GM18909 (cell line): ENCODE measurements around the gene MCEMP1.
A peak's percentile ranks its signal among the peaks of the same experiment; 100 is the strongest.

ENCODE experiments used
- ATAC-seq: cut with Tn5 transposase; IDR thresholded peaks from one replicate; pipeline ENCODE4 v1.9.1; 2021; ENCODE audit warnings: mild to moderate bottlenecking; ENCODE audit not compliant: unreplicated experiment, poor library complexity

Gene MCEMP1

GRCh38 chr19:7676854-7677253, at the start of gene MCEMP1:
Gene MCEMP1, plus strand, starts transcription at chr19:7677090. Its CDS starts 31 bp downstream, at chr19:7677121.
- ATAC-seq: no peak

- ATAC-seq: no peak
These were observed 49.7 kb upstream of the MCEMP1 start for GRCh38 chr19:7627166-7627565.

GRCh38 chr19:7628589-7629311, 48.1 kb upstream of the MCEMP1 start:
- ATAC-seq: no peak

GRCh38 chr19:7629347-7630054, 47.4 kb upstream of the MCEMP1 start, which contains the start of the genes PET100 and XAB2:
Gene PET100, plus strand, starts transcription at chr19:7629793. Its CDS starts 41 bp downstream, at chr19:7629834.
Gene XAB2, minus strand, starts transcription at chr19:7629545. Its CDS starts 18 bp downstream, at chr19:7629527.
- peak; percentile 94 for ATAC-seq

GRCh38 chr19:7631577-7631976, 45.3 kb upstream of the MCEMP1 start:
- no peak for ATAC-seq

GRCh38 chr19:7632340-7633203, 44.3 kb upstream of the MCEMP1 start:
- ATAC-seq: no peak

- ATAC-seq: no peak
These were observed 43.2 kb upstream of the MCEMP1 start, which contains the start of gene PCP2 for GRCh38 chr19:7633698-7634097. Gene PCP2, minus strand, starts transcription at chr19:7633719. Its CDS starts 262 bp downstream, at chr19:7633457.

- ATAC-seq: no peak
These were observed 41.2 kb upstream of the MCEMP1 start for GRCh38 chr19:7635670-7636069.

- ATAC-seq: no peak
These were observed 40.6 kb upstream of the MCEMP1 start for GRCh38 chr19:7636317-7636690.

GRCh38 chr19:7636691-7637373, 40.1 kb upstream of the MCEMP1 start, which contains the start of gene STXBP2:
Gene STXBP2, plus strand, starts transcription at chr19:7637110. Its CDS starts 40 bp downstream, at chr19:7637150.
- ATAC-seq: peak; percentile 73

GRCh38 chr19:7637374-7638256, 39.3 kb upstream of the MCEMP1 start:
- peak; percentile 19 for ATAC-seq

GRCh38 chr19:7638802-7639465, 38.0 kb upstream of the MCEMP1 start:
- ATAC-seq: no peak

GRCh38 chr19:7639863-7640348, 37.0 kb upstream of the MCEMP1 start:
- no peak for ATAC-seq

- ATAC-seq: no peak
These were observed 36.1 kb upstream of the MCEMP1 start for GRCh38 chr19:7640803-7641202.

GRCh38 chr19:7641290-7642276, 35.3 kb upstream of the MCEMP1 start:
- ATAC-seq: no peak

- no peak for ATAC-seq
These were observed 34.4 kb upstream of the MCEMP1 start for GRCh38 chr19:7642295-7643030.
